GM19043 (cell line): ENCODE results near the gene FOXN3.

ENCODE experiments used
- ATAC-seq: cut with Tn5 transposase; IDR thresholded peaks from one replicate; pipeline ENCODE4 v1.9.1; 2021; ENCODE audit warnings: low read depth; ENCODE audit not compliant: unreplicated experiment

Gene FOXN3

DNA sequence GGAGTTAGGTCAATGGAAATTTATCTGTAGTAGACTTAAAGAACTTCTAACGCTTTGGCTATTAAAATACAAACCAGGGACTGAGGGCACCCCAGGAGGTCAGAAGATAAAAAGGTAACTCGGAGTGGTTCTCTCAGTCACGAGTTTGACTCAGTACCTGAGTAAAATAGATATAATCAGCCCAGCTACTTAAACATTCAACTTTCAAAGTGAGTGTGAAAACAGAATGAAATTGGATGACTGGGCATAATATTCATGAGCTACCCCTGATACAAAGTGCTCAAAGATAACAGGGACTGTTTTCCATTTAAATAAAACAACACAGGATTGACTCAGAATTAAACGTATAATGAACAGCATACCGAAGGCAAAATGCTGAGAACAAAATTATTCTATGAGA lies 75.0 kb downstream of the FOXN3 start:
- no peak for ATAC-seq

GRCh38 chr14:89340200-89341181 lies 76.5 kb downstream of the FOXN3 start:
- no peak for ATAC-seq

DNA sequence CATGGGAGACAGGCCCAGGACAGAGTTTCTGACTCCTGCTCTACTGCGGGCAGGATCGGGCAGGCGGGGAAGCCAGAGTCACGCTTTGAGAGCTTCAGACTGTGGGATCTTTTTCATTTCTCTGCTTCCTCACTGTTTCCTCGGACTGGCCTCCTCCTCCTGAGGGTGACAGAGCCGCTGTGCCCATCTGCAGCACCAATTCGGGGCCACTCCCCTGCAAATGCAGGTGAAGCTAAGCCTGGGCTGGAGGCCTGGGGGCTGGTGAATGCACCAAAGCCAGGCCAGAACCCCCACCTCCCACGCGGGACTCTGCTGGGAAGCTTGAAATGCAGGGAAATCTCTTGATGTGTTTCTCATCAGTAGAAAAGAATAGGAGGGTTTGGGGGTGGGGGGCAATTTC lies 77.5 kb downstream of the FOXN3 start:
- no peak for ATAC-seq

GRCh38 chr14:89339158-89339557 lies 77.9 kb downstream of the FOXN3 start:
- no peak for ATAC-seq

GRCh38 chr14:89336338-89336737 lies 80.7 kb downstream of the FOXN3 start:
- no peak for ATAC-seq

DNA sequence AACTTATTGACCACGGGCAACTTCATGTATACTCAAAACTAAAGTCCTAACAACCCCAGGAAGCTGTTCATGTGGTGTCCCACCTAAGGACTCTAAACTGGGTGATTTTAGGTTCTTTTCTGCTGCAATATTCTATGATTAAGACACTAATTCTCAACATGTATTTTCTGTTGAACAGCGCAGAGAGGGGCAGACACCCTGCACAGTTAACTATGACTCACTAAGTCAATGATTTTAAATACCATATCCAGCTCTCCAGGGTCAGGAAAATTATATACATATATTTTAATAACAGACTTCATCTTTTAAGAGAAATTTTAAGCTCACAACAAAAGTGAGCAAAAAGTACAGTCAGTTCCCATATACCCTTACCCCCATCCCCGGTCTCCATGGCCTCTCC lies 85.0 kb downstream of the FOXN3 start:
- no peak for ATAC-seq

DNA sequence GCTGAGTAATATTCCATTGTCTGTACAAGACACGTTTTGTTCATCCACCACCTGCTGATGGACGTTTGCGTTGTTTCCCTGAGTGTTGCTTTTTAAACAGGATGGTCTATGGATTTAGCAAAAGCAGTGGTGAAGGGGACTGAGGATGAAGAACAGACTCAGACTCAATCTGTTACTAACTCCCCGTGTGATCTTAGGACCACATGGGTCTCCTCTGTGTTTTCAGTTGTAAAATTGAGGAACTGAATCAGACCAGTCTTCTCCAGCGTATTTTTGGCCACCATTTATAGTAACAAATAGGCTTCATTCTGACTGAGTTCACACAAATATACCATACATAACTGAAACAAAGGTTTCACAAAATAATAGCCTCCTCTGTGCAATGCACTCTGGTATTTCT lies 85.6 kb downstream of the FOXN3 start:
- ATAC-seq, result peak; percentile 92

DNA sequence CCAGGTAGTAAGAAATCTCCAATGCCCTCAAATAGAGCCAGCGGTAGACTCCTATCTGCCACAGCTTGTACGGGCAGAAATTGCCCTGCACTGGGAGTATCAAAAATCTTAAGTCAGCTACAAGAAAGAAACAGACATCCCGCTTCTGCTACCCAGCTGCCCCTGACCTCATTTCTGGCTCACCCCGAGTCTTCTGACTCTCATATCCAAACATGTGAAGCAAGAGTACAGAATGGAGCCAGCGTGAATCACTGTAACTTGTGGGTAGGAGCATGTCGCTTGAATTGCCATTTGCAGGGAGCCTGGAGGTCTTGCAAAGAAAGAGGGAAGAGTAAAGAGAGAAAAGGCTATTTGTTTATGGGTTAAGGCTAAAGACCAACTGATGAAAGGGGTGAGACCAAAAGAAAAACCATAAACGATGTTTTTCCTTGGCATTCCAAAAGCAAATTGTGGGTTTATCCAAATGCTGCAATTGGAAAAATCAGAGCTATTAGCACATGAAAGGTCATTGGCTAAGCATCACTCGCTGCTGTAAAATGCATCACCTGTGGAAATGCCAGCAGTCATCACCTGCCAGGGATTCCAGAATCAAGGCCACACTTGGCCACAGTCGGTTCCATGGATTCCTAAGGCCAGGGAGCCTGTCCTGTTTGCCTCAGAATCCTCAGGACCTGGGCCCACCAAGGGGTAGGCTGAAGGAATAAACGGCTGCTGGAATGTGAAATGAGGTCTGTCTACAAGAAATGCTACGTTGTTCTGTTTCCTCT lies 86.6 kb downstream of the FOXN3 start:
- no peak for ATAC-seq

DNA sequence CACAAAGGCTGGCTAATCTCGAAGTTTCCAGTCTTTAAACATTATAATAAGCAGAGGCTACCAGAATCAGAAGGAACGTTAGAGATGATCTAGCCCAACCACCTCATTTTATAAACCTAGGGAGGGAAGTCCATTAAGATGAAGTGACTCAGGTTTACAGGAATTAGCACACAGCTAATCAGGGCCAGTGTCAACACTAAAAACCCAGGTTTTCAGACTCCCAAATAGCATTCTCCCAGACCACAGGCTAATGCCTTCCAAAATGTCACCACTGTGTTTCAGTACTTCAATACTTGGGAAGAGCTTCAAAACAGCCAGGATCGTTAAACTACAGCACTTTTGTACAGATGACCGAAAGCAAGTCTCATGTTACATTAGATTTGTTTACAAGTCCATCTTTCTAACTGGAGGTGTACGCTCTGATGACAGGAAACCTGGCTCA lies 89.2 kb downstream of the FOXN3 start:
- no peak for ATAC-seq

DNA sequence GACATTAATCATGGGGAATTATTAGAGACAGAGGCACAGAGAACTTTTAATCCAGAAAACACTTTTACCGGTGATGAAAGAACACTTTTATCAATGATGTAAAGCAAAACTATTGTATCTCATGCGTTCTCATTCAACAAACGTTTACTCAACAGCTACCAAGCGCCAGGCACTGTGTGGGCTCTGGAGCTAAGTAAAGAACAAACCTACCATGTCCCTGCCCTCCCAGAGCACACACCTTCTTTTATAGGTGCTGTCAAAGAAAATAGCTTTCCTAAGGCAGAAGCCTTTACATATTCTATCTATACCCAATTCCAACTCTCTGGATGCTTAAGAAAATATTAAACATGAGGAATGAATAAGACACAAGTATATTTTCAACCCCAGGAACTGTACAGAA lies 91.1 kb downstream of the FOXN3 start:
- no peak for ATAC-seq

GRCh38 chr14:89325299-89325883 lies 91.6 kb downstream of the FOXN3 start:
- no peak for ATAC-seq

DNA sequence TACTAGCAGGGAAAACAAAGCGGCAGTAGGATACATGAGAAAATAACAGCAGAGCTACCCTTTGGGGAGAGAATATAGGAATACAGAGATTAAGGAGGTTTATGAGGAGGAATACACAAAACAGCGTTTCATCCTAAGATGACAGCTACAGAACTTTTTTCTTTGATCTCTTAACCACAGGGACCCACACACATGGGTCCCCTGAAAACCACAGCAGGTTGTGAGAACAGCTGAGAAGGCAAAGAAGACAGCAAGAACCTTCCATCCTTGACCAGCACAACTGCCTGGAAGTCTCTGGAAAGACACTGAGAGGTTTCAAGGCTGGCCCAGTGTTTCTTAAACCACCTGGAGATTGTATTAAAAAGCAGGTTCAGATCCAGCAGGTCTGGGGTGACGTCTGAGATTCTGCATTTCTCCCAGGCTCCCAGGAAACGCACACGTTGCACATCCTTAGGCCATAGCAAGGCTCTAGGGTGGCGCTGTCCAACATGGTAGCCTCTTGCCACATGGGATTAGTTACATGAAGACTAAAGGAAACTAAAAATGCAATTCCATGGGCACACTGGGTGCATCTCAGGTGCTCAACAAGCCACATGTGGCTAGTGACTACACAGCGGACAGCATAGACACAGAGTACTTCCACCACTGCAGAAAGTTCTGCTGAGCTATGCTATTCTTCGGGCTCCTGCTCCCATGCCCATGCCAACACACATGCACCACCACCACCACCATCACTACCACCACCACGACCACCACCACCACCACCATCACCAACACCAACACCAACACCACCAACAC lies 92.3 kb downstream of the FOXN3 start:
- ATAC-seq, result no peak

- ATAC-seq, result no peak
These were observed 96.5 kb downstream of the FOXN3 start for GRCh38 chr14:89320381-89321000.

- no peak for ATAC-seq
These were observed 97.3 kb downstream of the FOXN3 start for GRCh38 chr14:89319687-89320086.

DNA sequence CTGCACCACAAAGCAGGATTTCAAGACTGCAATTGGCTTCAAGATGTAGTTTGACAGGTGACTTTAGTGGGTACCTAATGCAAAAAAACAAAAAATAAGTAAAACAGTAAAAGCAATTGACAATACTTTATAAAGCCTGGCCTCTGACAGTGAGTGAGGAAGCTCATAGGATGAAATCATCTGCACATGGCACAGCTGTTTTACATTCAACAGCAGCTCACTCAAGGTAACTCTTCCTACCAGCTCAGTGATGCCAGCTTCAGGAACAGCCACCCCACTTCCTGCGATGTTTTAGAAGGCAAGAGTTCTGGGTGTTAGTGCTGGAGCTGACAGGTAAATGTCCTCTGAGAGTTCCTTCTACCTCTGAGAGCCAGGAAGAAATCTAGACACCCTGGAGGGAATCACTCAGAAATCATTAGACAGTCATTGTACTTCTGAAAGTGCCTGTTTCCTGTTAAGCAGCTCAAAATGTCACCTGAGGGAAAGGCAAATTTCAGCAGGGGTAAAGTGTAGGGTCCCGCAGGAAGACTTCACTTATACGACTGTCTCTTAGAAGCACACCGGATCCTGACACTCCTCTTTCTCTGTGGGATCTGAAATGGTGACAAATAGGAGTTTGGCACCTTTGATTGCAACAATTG lies 99.9 kb downstream of the FOXN3 start:
- ATAC-seq, result peak; percentile 97

DNA sequence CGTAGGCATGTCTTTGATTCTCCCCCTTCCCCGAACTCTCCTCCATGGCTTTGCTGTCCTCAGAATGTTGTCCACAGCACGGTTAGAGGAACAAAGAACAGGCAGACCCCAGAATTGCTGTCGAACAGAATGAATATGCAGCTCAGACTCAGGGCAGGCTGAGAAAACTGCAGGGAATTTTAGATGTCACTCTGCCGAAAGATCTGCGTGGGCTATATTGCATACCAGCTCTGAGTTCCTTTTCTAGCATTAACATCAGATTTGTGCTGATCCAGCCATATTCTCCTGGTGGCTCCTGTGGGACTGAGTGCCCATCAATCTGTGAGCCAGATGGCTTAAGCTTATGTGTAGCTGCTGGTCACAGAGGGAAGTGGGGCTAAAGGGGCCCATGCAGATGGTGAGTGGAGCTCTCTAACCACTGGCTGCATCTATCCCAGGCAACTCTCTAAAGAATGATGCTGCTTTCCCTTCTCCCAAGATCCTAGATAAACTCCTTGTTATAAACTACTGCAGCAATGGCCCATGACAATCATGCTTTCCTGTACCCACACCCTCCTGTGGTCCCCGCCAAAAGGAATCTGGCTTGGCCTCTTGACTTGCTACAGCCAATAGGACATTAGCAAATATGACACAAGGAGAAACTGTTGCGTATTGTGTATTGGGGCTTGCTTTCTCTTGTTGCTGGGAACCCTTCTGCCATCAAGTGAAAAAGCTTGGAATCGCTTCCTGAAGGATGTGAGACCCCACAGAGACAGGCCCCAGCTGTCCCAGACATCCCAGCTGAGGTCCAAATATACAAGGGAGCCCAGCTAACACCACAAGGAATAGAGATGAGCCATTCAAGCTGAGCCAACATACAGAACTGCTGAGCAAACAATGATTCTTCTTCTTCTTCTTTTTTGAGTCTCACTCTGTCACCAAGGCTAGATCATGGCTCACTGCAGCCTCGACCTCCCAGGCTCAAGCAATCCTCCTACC lies 101.3 kb downstream of the FOXN3 start:
- ATAC-seq, result no peak

- no peak for ATAC-seq
These were observed 102.8 kb downstream of the FOXN3 start for GRCh38 chr14:89314274-89314673.

- ATAC-seq, result no peak
These were observed 104.1 kb downstream of the FOXN3 start for GRCh38 chr14:89312932-89313331.
